ENCODE data around the gene INAVA.
"Not testable (repeated sequence)": the region's sequence is repeated elsewhere in the genome, so short reads cannot be mapped to it uniquely, and the experiment has no call there.

INAVA gene

GRCh38 chr1:200963076-200963475, 68.4 kb downstream of the INAVA start:
- Mint-ChIP-seq H3K9me3 (no peaks in the 10 kb centered on the region), H3K36me3 (no peaks in the 10 kb centered on the region), H3K27me3 (peaks cover 19% of the 10 kb centered on the region), H3K4me3 (no peak overlapping the region), H3K27ac (no peak overlapping the region), H3K4me1 (no peaks in the 10 kb centered on the region)
- CTCF ChIA-PET = interaction anchor here (1.6 kb wide), 1 partner anchor 8 kb away, joined by 7 read pairs; no protein-coding TSS in a partner anchor
- DNase-seq = no peak

- H3K4me3 Mint-ChIP-seq, DNase-seq, H3K27ac Mint-ChIP-seq, H3K4me1 Mint-ChIP-seq, H3K36me3 Mint-ChIP-seq, H3K9me3 Mint-ChIP-seq: not testable (repeated sequence)
- CTCF ChIA-PET = interaction anchor here (1.6 kb wide), 1 partner anchor 8 kb away, joined by 7 read pairs; no protein-coding TSS in a partner anchor
- H3K27me3 Mint-ChIP-seq = peaks cover 13% of the 10 kb centered on the region
Measured at GRCh38 chr1:200963888-200964287, 69.2 kb downstream of the INAVA start.

Data from activated naive CD4-positive, alpha-beta T cell treated with anti-CD3 and anti-CD28 coated beads, Interleukin-2, amount 10 ng/mL, durations not matched to agents 7 days and 5 days (primary cell).